Stimulated activated naive CD8-positive, alpha-beta T cell treated with anti-CD3 and anti-CD28 coated beads, Interleukin-15, Interleukin-2, amounts not matched to agents 100 U/mL and 50 U/mL, for 24 hours (primary cell): ENCODE data around the gene FITM1.

ENCODE experiments used
- ATAC-seq: fragments of 150-1000 bp; cut with Tn5 transposase; one replicate; pipeline ENCODE4 v1.10.0; 2021
- DNase-seq: peaks from one replicate; pipeline ENCODE4 v3.0.0; 2021

Gene FITM1

GRCh38 chr14:24160850-24161804 is 30.7 kb downstream of the FITM1 start, which contains the start of gene IRF9:
TSS of gene IRF9 (plus strand) at chr14:24161265. CDS start at chr14:24162145, 880 bp downstream.
- DNase-seq (peak; percentile 98), ATAC-seq (peak; percentile 88)

GRCh38 chr14:24162093-24162492 is 31.6 kb downstream of the FITM1 start:
- peak; percentile 37 for DNase-seq

GRCh38 chr14:24164518-24164991 is 34.1 kb downstream of the FITM1 start:
- ATAC-seq (no peak), DNase-seq (no peak)

More at GRCh38 chr14:24162093-24162492, 31.6 kb downstream of the FITM1 start:
- ATAC-seq, result peak; percentile 21

GRCh38 chr14:24165785-24166184 is 35.3 kb downstream of the FITM1 start:
- DNase-seq (no peak), ATAC-seq (no peak)

GRCh38 chr14:24167469-24168114 is 37.1 kb downstream of the FITM1 start:
- DNase-seq, result no peak
- no peak for ATAC-seq

GRCh38 chr14:24171422-24172260 is 41.2 kb downstream of the FITM1 start, which contains the start of gene REC8:
TSS of gene REC8 (plus strand) at chr14:24172080. CDS start at chr14:24172553, 473 bp downstream.
- peak; percentile 82 for DNase-seq
- peak; percentile 88 for ATAC-seq

- DNase-seq, result no peak
- no peak for ATAC-seq
Measured at GRCh38 chr14:24172261-24172860, 41.9 kb downstream of the FITM1 start.

GRCh38 chr14:24172871-24173281 is 42.4 kb downstream of the FITM1 start:
- DNase-seq, result no peak
- no peak for ATAC-seq

- DNase-seq, result no peak
- no peak for ATAC-seq
Measured at GRCh38 chr14:24176599-24176998, 46.1 kb downstream of the FITM1 start.

GRCh38 chr14:24177041-24177825 is 46.8 kb downstream of the FITM1 start:
- no peak for ATAC-seq

GRCh38 chr14:24177891-24178290 is 47.4 kb downstream of the FITM1 start:
- DNase-seq (no peak), ATAC-seq (no peak)

More at GRCh38 chr14:24177041-24177825, 46.8 kb downstream of the FITM1 start:
- DNase-seq, result no peak

- DNase-seq (no peak), ATAC-seq (no peak)
Measured at GRCh38 chr14:24178399-24179178, 48.1 kb downstream of the FITM1 start.

- peak; percentile 7 for ATAC-seq
- no peak for DNase-seq
Measured at GRCh38 chr14:24179294-24179960, 49.0 kb downstream of the FITM1 start.

- no peak for ATAC-seq
- DNase-seq, result no peak
Measured at GRCh38 chr14:24179961-24180796, 49.7 kb downstream of the FITM1 start.

- no peak for DNase-seq
- no peak for ATAC-seq
Measured at GRCh38 chr14:24181371-24182077, 51.1 kb downstream of the FITM1 start.
